HepG2 (cell line): ENCODE measurements around the gene NFIL3. TPM values are rescaled to one million over a fixed set of nuclear protein-coding genes. Genes with fewer than 3 reads are reported as not detected.

Experiments
- ARHGAP35 ChIP-seq: sonication (generic); formaldehyde crosslinking; IDR thresholded peaks from 2 replicates; pipeline ENCODE4 v1.9.0; 2022; ENCODE audit warnings: mild to moderate bottlenecking, inconsistent platforms, moderate library complexity, missing genetic modification reagents, borderline replicate concordance
- ATF1 ChIP-seq: IDR thresholded peaks from 2 replicates; pipeline ENCODE4 v1.6.1; 2016; ENCODE audit warnings: mild to moderate bottlenecking, control low read depth
- BORCS8-MEF2B ChIP-seq: sonication (generic); formaldehyde crosslinking; IDR thresholded peaks from 2 replicates; pipeline ENCODE4 v1.8.0; 2022; ENCODE audit warnings: mild to moderate bottlenecking, missing genetic modification reagents
- KAT7 ChIP-seq: IDR thresholded peaks from 2 replicates; pipeline ENCODE4 v1.6.1; 2018; ENCODE audit warnings: borderline replicate concordance, missing compliant biosample characterization
- NFE2L2 ChIP-seq: fragments of 150-350 bp; IDR thresholded peaks from 2 replicates; pipeline ENCODE4 v1.6.1; 2014; ENCODE audit warnings: low read length
- RFX5 ChIP-seq: IDR thresholded peaks from 2 replicates; pipeline ENCODE4 v1.6.1; 2011; ENCODE audit warnings: low read depth, low read length, improper control_type of control experiment
- SETDB1 ChIP-seq: sonication (generic); formaldehyde crosslinking; IDR thresholded peaks from 2 replicates; pipeline ENCODE4 v1.5.1; 2020; ENCODE audit warnings: missing genetic modification reagents, mild to moderate bottlenecking, borderline replicate concordance
- ZBTB43 ChIP-seq: sonication (generic); formaldehyde crosslinking; conservative IDR thresholded peaks from 2 replicates; pipeline ENCODE4 v1.4.0; 2020; ENCODE audit warnings: missing genetic modification reagents
- ZFP90 ChIP-seq: sonication (generic); formaldehyde crosslinking; IDR thresholded peaks from 2 replicates; pipeline ENCODE4 v1.8.0; 2022; ENCODE audit warnings: missing genetic modification reagents, mild to moderate bottlenecking, inconsistent platforms, borderline replicate concordance
- ZGPAT ChIP-seq: IDR thresholded peaks from 2 replicates; pipeline ENCODE4 v1.6.1; 2016; ENCODE audit warnings: mild to moderate bottlenecking
- ZNF138 ChIP-seq: sonication (generic); formaldehyde crosslinking; IDR thresholded peaks from 2 replicates; pipeline ENCODE4 v1.5.0; 2020; ENCODE audit warnings: mild to moderate bottlenecking, low read depth, missing genetic modification reagents
- ZNF253 ChIP-seq: sonication (generic); formaldehyde crosslinking; IDR thresholded peaks from 2 replicates; pipeline ENCODE4 v1.8.0; 2022; ENCODE audit warnings: mild to moderate bottlenecking, missing genetic modification reagents, borderline replicate concordance
- ZNF33A ChIP-seq: sonication (generic); formaldehyde crosslinking; IDR thresholded peaks from 2 replicates; pipeline ENCODE4 v1.5.1; 2020; ENCODE audit warnings: missing genetic modification reagents, mild to moderate bottlenecking, moderate library complexity, borderline replicate concordance
- ZNF414 ChIP-seq: sonication (generic); formaldehyde crosslinking; IDR thresholded peaks from 2 replicates; pipeline ENCODE4 v1.5.0; 2020; ENCODE audit warnings: missing genetic modification reagents
- ZNF724P ChIP-seq: sonication (generic); formaldehyde crosslinking; IDR thresholded peaks from 2 replicates; pipeline ENCODE4 v1.8.0; 2022; ENCODE audit warnings: missing genetic modification reagents, borderline replicate concordance
- ZNF800 ChIP-seq: sonication (generic); formaldehyde crosslinking; IDR thresholded peaks from 2 replicates; pipeline ENCODE4 v1.4.0; 2020; ENCODE audit warnings: missing genetic modification reagents
- polyA plus RNA-seq, 8 experiments: library from polyadenylated mRNA; depleted of rRNA in 3 of 8; stranded (reverse) in 7 of 8; unstranded in 1 of 8; fragments of >200 nt; fragmentation: Illumina TruSeq in 4 of 8; extraction: Trizol in 4 of 8; gene quantifications; 2 replicates each; pipeline versions ENCODE4 v1.2.1 to v1.2.3, GENCODE V29; 2011 to 2016; ENCODE audit warnings: low read depth in 4 of 8, missing spikeins in 1 of 8, mixed read lengths in 1 of 8; ENCODE audit not compliant: insufficient read depth in 1 of 8
- total RNA-seq, 5 experiments: library from RNA; depleted of rRNA; stranded (reverse); fragments of >200 nt; fragmentation: Illumina TruSeq; extraction: Trizol; gene quantifications; 2 replicates each; pipeline ENCODE4 v1.2.3, GENCODE V29; 2016; ENCODE audit warnings: low read depth in 1 of 5
- TF ChIP-seq, protein P1 (sequence below): sonication (generic); formaldehyde crosslinking; IDR thresholded peaks from 2 replicates; pipeline ENCODE4 v1.9.0; 2021; ENCODE audit warnings: missing genetic modification reagents, mild to moderate bottlenecking, borderline replicate concordance
- TF ChIP-seq, protein P2 (sequence below): sonication (generic); formaldehyde crosslinking; IDR thresholded peaks from 2 replicates; pipeline ENCODE4 v1.5.0; 2020; ENCODE audit warnings: missing genetic modification reagents, mild to moderate bottlenecking, borderline replicate concordance

The NFIL3 gene
- total and polyA plus RNA-seq, 2 of the 13 experiments (the other 11 are each of a cell fraction or from before 2014, with no cell fraction given) = 46.6 to 54.2 TPM

DNA sequence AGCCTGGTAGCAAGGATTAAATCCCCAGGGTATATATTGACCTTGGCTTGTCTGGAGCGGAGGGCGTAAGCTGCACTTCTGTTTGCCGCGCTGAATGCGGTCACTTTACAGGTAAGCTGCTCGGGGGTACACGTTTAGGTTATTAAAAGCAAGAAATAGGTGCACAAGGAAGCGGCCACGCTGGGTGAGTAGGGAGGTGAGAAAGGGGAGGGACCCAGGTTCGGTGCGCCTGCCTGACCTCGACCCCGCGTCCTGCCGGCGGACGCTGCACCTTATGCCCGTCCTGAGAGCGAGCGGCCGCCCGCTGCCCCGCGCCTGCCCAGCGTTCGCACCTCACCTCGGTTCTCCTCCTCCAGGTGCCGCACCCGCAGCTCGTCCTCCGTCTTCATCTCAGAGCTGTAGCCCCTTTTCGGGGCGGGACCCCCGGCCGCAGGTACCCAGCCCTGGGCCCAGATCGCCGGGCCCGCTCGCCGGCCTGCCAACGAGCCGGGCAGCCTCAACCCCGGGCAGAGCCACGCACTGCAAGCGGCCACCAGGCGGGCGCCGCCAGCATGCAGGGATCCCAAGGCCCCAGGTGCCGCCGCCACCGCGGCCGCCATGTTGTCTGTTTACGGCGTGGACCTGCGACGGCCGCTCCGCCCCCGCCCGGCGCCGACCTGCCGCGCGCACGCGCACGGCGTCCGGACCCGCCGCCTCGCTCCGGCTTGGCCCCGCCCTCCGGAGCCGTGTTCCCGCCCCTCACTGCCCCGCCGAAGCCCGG lies 62.2 kb downstream of the NFIL3 start, which contains the start of gene AUH (continued):
- peak; percentile 46; the same call in 1 of the 2 replicates for TF ChIP-seq ZBTB43 (CRISPR knock-in tag)
- TF ChIP-seq BORCS8-MEF2B (CRISPR knock-in tag) = peak; percentile 73; the same call in 1 of the 2 replicates
- TF ChIP-seq, protein P1, sequence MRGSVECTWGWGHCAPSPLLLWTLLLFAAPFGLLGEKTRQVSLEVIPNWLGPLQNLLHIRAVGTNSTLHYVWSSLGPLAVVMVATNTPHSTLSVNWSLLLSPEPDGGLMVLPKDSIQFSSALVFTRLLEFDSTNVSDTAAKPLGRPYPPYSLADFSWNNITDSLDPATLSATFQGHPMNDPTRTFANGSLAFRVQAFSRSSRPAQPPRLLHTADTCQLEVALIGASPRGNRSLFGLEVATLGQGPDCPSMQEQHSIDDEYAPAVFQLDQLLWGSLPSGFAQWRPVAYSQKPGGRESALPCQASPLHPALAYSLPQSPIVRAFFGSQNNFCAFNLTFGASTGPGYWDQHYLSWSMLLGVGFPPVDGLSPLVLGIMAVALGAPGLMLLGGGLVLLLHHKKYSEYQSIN = peak; percentile 83; the same call in 1 of the 2 replicates
- no peak for TF ChIP-seq ZNF253 (CRISPR knock-in tag)
- no peak for TF ChIP-seq ZNF414 (CRISPR knock-in tag)
- peak; percentile 69; the same call in 1 of the 2 replicates for TF ChIP-seq ZNF724P (CRISPR knock-in tag)
- no peak for TF ChIP-seq ZNF138 (CRISPR knock-in tag)
- no peak for TF ChIP-seq NFE2L2
- TF ChIP-seq ZGPAT = peak; percentile 74; the same call in 1 of the 2 replicates
- no peak for TF ChIP-seq ZNF33A (CRISPR knock-in tag)
- TF ChIP-seq RFX5 = no peak
- TF ChIP-seq ARHGAP35 (CRISPR knock-in tag) = peak; percentile 61; the same call in 1 of the 2 replicates
- TF ChIP-seq ATF1 (CRISPR knock-in tag) = no peak
- TF ChIP-seq ZNF800 = 0 out of 2 replicates have a peak, but pooled peaks have one; percentile 58
- TF ChIP-seq ZFP90 (CRISPR knock-in tag) = peak; percentile 1; the same call in 1 of the 2 replicates
- peak; percentile 79; the same call in 1 of the 2 replicates for TF ChIP-seq KAT7 (CRISPR knock-in tag)
- TF ChIP-seq, protein P2, sequence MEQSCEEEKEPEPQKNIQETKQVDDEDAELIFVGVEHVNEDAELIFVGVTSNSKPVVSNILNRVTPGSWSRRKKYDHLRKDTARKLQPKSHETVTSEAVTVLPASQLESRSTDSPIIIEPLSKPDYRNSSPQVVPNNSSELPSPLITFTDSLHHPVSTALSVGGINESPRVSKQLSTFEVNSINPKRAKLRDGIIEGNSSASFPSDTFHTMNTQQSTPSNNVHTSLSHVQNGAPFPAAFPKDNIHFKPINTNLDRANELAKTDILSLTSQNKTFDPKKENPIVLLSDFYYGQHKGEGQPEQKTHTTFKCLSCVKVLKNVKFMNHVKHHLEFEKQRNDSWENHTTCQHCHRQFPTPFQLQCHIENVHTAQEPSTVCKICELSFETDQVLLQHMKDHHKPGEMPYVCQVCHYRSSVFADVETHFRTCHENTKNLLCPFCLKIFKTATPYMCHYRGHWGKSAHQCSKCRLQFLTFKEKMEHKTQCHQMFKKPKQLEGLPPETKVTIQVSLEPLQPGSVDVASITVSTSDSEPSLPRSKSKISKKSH = no peak
- TF ChIP-seq SETDB1 = no peak
